GM21528 (cell line): ENCODE results near the gene ZC3HAV1L.
"Not testable (repeated sequence)": the region's sequence is repeated elsewhere in the genome, so short reads cannot be mapped to it uniquely, and the experiment has no call there.

Experiments
- ATAC-seq: cut with Tn5 transposase; IDR thresholded peaks from one replicate; pipeline ENCODE4 v1.9.1; 2021; ENCODE audit warnings: mild to moderate bottlenecking, moderate library complexity; ENCODE audit not compliant: unreplicated experiment, low FRiP score

Gene ZC3HAV1L

GRCh38 chr7:139025861-139026260, 10.0 kb downstream of the ZC3HAV1L start:
- ATAC-seq: not testable (repeated sequence)

GRCh38 chr7:139023076-139023475, 12.8 kb downstream of the ZC3HAV1L start:
- ATAC-seq: no peak

DNA sequence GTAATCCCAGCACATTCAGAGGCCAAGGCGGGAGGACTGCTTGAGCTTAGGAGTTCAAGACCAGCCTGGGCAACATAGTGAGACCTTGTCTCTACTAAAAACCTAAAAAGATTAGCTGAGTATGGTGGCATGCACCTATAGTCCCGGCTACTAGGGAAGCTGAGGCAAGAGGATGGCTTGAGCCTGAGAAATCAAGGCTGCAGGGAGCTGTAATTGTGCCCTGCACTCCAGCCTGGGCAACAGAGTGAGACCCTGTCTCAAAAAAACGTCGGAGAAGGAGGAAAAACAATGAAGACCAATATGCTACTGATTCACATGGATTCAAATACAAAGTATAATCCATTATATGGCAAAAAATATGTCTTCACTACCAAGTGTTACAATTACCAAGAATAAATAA, 13.6 kb downstream of the ZC3HAV1L start:
- no peak for ATAC-seq

GRCh38 chr7:139018910-139019309, 16.9 kb downstream of the ZC3HAV1L start:
- ATAC-seq: no peak

DNA sequence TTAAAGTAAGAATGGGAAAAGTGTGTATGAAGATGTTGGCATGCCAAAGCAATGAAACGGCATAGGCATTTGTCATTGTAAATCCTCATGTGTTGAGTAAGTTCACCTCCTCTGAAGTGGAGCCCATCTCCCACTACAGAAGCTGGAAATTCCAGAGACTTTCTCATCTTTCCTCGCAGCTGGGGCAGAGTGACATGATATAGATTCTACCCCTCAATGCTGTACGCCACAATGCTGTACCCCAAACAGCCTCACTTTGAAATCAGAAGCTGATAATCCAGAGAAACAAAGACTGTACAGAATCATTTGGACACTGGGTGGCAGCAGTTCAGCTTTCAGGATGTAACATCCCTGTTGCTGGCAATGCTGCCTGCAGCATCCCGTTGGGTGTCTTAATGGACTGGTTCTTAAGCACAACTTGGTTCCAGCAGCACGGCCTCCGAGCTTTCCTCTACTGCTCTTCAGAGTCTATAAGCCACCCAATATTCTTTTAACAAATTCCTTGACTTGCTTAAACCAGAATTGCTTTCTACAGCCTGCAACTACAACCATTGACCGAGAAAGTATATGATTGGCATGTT, 18.8 kb downstream of the ZC3HAV1L start:
- peak; percentile 74 for ATAC-seq

- no peak for ATAC-seq
Measured at GRCh38 chr7:139011373-139011772, 24.5 kb downstream of the ZC3HAV1L start.

DNA sequence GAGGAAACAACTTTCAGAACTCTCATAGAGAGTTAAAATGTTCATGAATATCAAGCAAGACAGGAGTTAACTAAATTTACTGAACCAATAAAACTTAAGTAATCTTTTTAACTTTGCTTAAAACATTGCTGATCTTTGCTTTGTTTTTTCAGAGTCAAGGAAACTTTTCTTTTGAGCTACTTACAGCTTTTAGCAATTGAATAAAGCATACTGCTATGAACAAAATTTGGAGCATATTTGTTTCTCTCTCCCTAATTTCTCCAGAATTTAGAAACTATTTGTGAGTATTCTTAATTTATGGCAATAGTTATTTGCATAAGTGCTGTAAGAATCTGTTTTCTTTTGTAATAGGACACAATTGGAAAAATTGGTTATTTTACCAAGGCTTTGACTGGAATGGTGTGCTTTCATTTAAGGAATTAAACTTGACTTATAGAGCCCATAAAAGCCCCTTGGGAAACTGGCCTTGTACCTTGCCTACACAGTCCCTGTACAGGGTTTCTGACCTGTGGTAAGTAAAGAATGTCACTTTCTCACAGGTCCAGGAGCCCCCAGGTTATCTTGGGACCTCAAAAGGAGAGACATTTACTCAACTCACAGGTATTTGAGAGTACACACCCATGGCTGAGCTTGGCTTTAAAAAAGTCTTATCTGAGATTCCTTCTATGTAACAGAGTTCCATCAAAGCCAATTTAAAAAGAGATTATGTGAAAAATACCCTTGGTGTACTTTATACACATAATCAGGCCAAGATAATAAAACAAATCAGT, 31.3 kb downstream of the ZC3HAV1L start:
- no peak for ATAC-seq

DNA sequence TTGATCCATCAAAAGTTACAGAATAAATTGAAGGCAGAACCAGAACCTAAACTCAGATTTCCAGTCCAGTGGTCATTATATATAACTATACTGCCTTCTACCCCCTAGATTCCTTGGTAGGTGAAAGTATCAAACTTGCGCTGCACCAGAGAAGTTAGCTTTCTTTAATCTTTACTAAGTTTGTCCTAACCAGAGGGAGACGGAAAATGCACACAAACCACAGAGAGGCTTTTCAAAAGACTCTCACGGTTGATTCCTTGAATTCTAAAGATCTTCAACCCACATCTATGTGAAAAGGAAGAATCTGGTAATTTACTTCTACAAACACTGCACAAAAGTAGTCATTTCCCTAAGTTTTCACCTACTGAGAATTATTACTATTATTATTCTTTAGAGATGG, 36.4 kb downstream of the ZC3HAV1L start:
- no peak for ATAC-seq

GRCh38 chr7:138992052-138992531, 43.8 kb downstream of the ZC3HAV1L start:
- ATAC-seq: no peak

- ATAC-seq: no peak
Measured at GRCh38 chr7:138987686-138988085, 48.2 kb downstream of the ZC3HAV1L start.

DNA sequence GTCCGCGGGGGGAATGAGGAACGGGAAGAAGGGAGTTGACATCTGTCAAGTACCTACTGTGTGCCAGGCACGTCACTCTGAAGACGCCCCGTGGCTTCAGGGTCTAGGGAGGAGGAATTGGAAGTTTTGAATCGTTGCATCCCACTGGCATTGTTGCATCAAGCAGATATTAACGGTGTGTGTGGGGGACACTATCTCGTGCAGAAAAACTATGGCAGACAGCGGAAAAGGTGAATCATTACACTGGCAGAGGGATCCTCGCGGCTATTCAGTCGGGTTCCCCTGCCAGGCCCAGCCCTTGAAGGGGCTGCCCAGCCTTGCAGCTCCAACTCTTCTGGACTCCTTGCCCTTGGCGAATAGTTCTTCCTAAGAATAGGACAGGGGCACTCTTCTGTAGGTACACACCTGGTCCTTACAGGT, 53.6 kb downstream of the ZC3HAV1L start:
- ATAC-seq: no peak

DNA sequence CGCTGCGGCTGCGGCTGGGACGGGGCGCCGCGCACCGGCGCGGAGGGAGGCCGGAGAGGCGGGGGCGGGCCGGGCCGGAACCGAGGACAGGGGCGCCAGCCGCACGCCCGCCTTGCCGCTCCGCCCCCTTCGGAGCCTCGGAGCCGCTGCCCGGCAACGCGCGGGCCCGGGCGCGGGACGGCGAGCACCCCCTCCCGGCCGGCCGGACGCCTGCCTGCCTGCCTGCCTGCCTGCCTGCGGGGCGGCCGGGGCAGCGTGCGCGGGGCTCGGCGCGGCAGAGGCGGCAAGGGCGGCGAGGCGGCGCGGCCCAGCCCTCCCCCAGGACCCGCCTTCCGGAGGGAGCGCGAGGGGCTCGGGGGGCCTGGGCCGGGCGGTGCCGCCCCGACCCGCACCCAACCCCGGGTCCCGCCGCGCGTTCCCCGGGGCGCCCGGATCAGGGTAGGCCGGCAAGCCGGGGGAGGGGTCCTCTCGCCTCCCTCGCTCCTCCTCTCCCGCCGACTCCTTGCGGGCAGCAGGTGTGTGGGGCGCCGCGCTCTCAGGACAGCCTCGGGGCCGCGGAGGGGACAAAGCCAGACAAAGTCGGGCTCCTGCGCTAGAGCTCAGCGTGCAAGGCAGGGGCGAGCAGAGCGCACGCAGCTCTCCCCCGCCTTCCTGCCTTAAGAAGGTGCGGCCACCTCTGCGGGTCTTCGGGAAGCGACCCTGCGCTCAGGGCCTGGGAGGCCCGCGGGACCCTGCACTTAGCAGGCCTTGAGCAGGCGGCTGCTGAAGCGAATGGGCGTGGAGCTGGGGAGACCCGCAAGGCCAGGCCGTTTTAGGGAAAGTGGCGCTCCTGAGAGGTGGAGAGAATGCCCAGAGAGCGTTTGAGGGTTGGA, 54.3 kb downstream of the ZC3HAV1L start, which contains the start of gene KIAA1549:
Gene KIAA1549, minus strand, starts transcription at position 58 of the 872 bp plus-strand sequence. CDS start 120 bp downstream, outside the sequence.
- ATAC-seq: peak; percentile 67

DNA sequence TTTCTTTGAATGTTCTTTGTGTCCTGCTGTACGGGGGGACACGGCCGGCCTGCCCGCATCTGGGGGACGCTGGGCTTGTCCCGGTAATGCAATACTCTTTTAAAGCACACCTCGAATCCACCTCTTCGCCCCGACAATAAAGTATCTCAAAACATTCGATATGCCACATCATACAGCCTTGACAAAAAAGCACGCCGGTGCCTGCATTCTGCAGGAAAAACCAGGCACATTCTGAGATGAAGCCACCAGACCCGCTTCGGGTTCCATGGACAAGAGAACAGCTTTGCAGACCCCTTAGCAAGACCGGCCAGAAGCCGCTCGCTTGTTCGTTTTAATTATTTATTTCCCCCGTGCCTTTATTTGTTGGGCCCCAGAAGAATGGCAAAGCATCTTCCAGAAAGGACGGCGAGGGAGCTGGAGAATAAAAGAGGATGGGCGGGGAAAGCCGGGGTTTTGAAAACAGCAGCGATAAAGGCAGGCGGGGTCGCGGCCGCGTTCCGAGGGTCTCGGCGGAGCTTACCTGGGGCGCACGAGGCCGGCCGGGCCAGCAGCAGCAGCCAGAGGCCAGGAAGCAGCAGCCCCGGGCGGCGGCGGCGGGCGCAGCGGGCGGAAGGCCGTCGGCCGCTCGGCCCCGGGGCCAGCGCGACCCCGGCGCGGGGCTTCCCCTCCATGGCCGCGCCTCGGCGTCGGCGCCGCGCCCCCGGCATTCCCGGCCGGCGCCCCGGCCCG, 55.1 kb downstream of the ZC3HAV1L start:
- ATAC-seq: peak; percentile 47

GRCh38 chr7:138979988-138980562, 55.8 kb downstream of the ZC3HAV1L start:
- no peak for ATAC-seq

DNA sequence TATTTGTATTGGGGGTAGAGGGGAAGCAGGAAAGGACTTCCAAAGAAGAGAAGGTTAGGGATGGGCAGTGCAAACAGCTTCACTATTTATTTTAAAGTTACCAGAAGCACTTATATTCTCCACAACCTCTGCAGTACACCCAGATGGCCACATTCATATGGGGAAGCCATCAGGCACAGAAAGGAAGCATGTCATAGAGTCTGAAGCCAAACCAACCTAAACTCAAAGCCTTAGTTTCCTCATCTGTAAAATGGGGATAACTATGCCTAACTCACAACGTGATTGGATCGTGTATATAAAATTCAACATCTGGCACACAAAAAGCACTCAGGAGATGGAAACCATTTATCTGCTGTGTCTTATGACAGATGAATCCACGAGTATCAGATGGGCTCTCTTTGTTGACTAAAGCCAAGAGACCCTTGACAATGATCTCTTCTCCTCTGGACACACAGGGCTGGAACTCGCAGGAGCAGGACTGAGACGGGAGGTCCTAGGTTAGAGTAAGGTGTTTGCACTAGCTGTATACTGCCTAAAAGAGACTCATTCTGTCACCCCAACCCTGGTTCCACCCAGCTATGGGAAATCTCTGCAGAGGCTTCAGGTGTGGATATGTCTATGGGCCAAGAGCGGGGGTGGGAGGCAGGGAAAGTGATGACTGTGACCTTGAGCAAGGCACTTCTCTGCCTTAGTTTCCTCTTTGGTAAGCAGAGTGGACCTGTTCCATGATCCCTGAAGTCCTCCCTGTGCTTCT, 56.4 kb downstream of the ZC3HAV1L start:
- ATAC-seq: no peak

GRCh38 chr7:138978541-138979184, 57.2 kb downstream of the ZC3HAV1L start:
- no peak for ATAC-seq

- ATAC-seq: not testable (repeated sequence)
Measured at GRCh38 chr7:138976161-138976560, 59.7 kb downstream of the ZC3HAV1L start.
